Liver (tissue), 9 donors: Measurements from ENCODE around the gene ABCG5. TPM values are rescaled to one million over a fixed set of nuclear protein-coding genes. Genes with fewer than 3 reads are reported as not detected.

ENCODE experiments used
- DNase-seq: peaks from one replicate; pipeline ENCODE4 v3.0.0-alpha.2; 2017; ENCODE audit warnings: low spot score
- H3K27ac ChIP-seq, 2 donors: one replicate each; pipeline ENCODE4 v1.7.0; 2013; ENCODE audit warnings: inconsistent platforms in 2 of 2, low read length in 2 of 2, control low read depth in 1 of 2, low read depth in 1 of 2, mild to moderate bottlenecking in 1 of 2
- H3K27me3 ChIP-seq, 4 donors: one replicate each; pipeline versions ENCODE4 v1.6.1 to v1.7.0; 2013; ENCODE audit warnings: low read length in 3 of 4, inconsistent platforms in 1 of 4, mild to moderate bottlenecking in 1 of 4, moderate library complexity in 1 of 4; ENCODE audit not compliant: control insufficient read depth in 4 of 4, insufficient read depth in 4 of 4
- H3K36me3 ChIP-seq, 4 donors: one replicate each; pipeline versions ENCODE4 v1.6.1 to v1.7.0; 2013; ENCODE audit warnings: low read length in 3 of 4, mild to moderate bottlenecking in 3 of 4, low read depth in 1 of 4, moderate library complexity in 1 of 4; ENCODE audit not compliant: control insufficient read depth in 4 of 4, insufficient read depth in 3 of 4
- H3K4me1 ChIP-seq, 4 donors: one replicate each; pipeline versions ENCODE4 v1.6.1 to v1.7.0; 2013; ENCODE audit warnings: low read length in 3 of 4, mild to moderate bottlenecking in 3 of 4, moderate library complexity in 1 of 4; ENCODE audit not compliant: control insufficient read depth in 4 of 4, insufficient read depth in 4 of 4
- H3K4me3 ChIP-seq, 3 donors: one replicate each; pipeline versions ENCODE4 v1.6.1 to v1.7.0; 2013; ENCODE audit warnings: low read length in 3 of 3, control low read depth in 1 of 3, low read depth in 1 of 3, mild to moderate bottlenecking in 1 of 3
- H3K9ac ChIP-seq, 2 donors: one replicate each; pipeline ENCODE4 v1.7.0; 2013; ENCODE audit warnings: low read length in 2 of 2, mild to moderate bottlenecking in 2 of 2, moderate library complexity in 2 of 2, control low read depth in 1 of 2, low read depth in 1 of 2
- H3K9me3 ChIP-seq, 4 donors: one replicate each; pipeline versions ENCODE4 v1.6.1 to v1.7.0; 2013; ENCODE audit warnings: low read length in 3 of 4; ENCODE audit not compliant: control insufficient read depth in 4 of 4
- EGR1 ChIP-seq, 2 donors: IDR thresholded peaks; 2 replicates each; pipeline ENCODE4 v1.6.1; 2016 to 2018; ENCODE audit warnings: antibody characterized with exemption in 2 of 2, low read depth in 2 of 2
- FOXA1 ChIP-seq: IDR thresholded peaks from 2 replicates; pipeline ENCODE4 v1.6.1; 2016; ENCODE audit warnings: antibody characterized with exemption
- FOXA2 ChIP-seq: IDR thresholded peaks from 2 replicates; pipeline ENCODE4 v1.6.1; 2016; ENCODE audit warnings: antibody characterized with exemption
- GABPA ChIP-seq, 2 donors: IDR thresholded peaks in 1 of 2; conservative IDR thresholded peaks in 1 of 2; 2 replicates each; pipeline ENCODE4 v1.6.1; 2016; ENCODE audit warnings: antibody characterized with exemption in 2 of 2, mild to moderate bottlenecking in 1 of 2, moderate library complexity in 1 of 2
- HNF4A ChIP-seq, 2 donors: conservative IDR thresholded peaks; 2 replicates each; pipeline ENCODE4 v1.6.1; 2016; ENCODE audit warnings: antibody characterized with exemption in 2 of 2, mild to moderate bottlenecking in 2 of 2
- HNF4G ChIP-seq: IDR thresholded peaks from 2 replicates; pipeline ENCODE4 v1.6.1; 2016; ENCODE audit warnings: antibody characterized with exemption
- JUND ChIP-seq, 2 donors: IDR thresholded peaks; 2 replicates each; pipeline ENCODE4 v1.6.1; 2016; ENCODE audit warnings: antibody characterized with exemption in 2 of 2
- NR2F2 ChIP-seq: IDR thresholded peaks from 2 replicates; pipeline ENCODE4 v1.6.1; 2016; ENCODE audit warnings: antibody characterized with exemption
- RAD21 ChIP-seq, 2 donors: IDR thresholded peaks; 2 replicates each; pipeline ENCODE4 v1.6.1; 2016; ENCODE audit warnings: antibody characterized with exemption in 2 of 2, mild to moderate bottlenecking in 2 of 2
- RXRA ChIP-seq, 2 donors: IDR thresholded peaks; 2 replicates each; pipeline ENCODE4 v1.6.1; 2017 to 2018; ENCODE audit warnings: antibody characterized with exemption in 2 of 2, mild to moderate bottlenecking in 1 of 2
- SP1 ChIP-seq: IDR thresholded peaks from 2 replicates; pipeline ENCODE4 v1.6.1; 2018; ENCODE audit warnings: antibody characterized with exemption, mild to moderate bottlenecking
- TAF1 ChIP-seq: conservative IDR thresholded peaks from 2 replicates; pipeline ENCODE4 v1.6.1; 2016; ENCODE audit warnings: antibody characterized with exemption, mild to moderate bottlenecking
- YY1 ChIP-seq: IDR thresholded peaks from 2 replicates; pipeline ENCODE4 v1.6.1; 2016; ENCODE audit warnings: antibody characterized with exemption, mild to moderate bottlenecking
- WGBS: extraction: QIAGEN DNeasy Blood & Tissue Kit; methylation state at CpG from one replicate; pipeline ENCODE4 v1.1.7; 2013; 5-methylcytosine and 5-hydroxymethylcytosine counted together
- polyA plus RNA-seq, 2 donors: library from polyadenylated mRNA; stranded (reverse) in 1 of 2; unstranded in 1 of 2; fragments of 200-250 nt in 1 of 2; fragments of >200 nt in 1 of 2; fragmentation: Nextera tagmentation in 1 of 2; extraction: Ambion mirVana in 1 of 2; gene quantifications; one replicate each; pipeline versions ENCODE4 v1.2.1 to v1.2.3, GENCODE V29; 2013 to 2015
- total RNA-seq, 2 donors: library from RNA; depleted of rRNA; stranded (reverse); fragments of >200 nt; gene quantifications; one replicate each; pipeline ENCODE4 v1.2.3, GENCODE V29; 2014
- TF ChIP-seq, protein P1 (sequence below): IDR thresholded peaks from 2 replicates; pipeline ENCODE4 v1.6.1; 2016; ENCODE audit warnings: antibody characterized with exemption
- TF ChIP-seq, protein P2 (sequence below): fragments of 150-350 bp; IDR thresholded peaks from 2 replicates; pipeline ENCODE4 v1.5.1; 2017; ENCODE audit warnings: improper control_type of control experiment, low read depth, low read length; ENCODE audit not compliant: missing input control
- TF ChIP-seq, protein P3 (sequence below): IDR thresholded peaks from 2 replicates; pipeline ENCODE4 v1.6.1; 2016; ENCODE audit warnings: antibody characterized with exemption
- TF ChIP-seq, protein P4 (sequence below): IDR thresholded peaks from 2 replicates; pipeline ENCODE4 v1.6.1; 2016; ENCODE audit warnings: antibody characterized with exemption
- TF ChIP-seq, protein P5 (sequence below): IDR thresholded peaks from 2 replicates; pipeline ENCODE4 v1.6.1; 2016; ENCODE audit warnings: antibody characterized with exemption, mild to moderate bottlenecking
- donor health status: healthy.
- donor health status: healthy.
- donor health status: healthy.
- donor health status: healthy.
- donor health status: healthy.

ABCG5 gene
- total and polyA plus RNA-seq, 4 donors, result 15.4 to 63.8 (median 38.5) TPM

DNA sequence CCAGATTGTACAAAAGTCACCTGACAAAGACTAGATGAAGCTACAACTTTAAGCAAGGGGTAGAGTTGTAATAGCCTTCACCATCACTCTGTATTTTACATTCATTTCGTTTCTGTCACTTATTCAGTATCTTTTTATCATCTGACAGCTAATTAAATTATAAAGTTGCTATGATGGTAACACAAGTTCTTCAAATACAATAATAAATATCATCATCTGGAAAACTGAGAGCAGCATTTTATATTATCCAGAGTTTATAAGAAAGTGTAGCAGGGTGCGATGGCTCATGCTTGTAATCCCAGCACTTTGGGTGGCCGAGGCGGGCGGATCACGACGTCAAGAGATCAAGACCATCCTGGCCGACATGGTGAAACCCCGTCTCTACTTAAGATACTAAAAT is 43.7 kb downstream of the ABCG5 start:
- H3K4me3 ChIP-seq, result no peak overlapping the region
- DNase-seq, result no peak
- no peaks in the 10 kb centered on the region for H3K27me3 ChIP-seq
- no peak for TF ChIP-seq JUND (IDR thresholded peaks at IDR 0.05)
- no peak for TF ChIP-seq RAD21 (IDR thresholded peaks at IDR 0.05)
- TF ChIP-seq RXRA (IDR thresholded peaks at IDR 0.05), result no peak
- TF ChIP-seq GABPA (IDR thresholded peaks at IDR 0.05 in 1 of 2, conservative IDR thresholded peaks at IDR 0.05 in 1 of 2), result no peak
- TF ChIP-seq, protein P1, sequence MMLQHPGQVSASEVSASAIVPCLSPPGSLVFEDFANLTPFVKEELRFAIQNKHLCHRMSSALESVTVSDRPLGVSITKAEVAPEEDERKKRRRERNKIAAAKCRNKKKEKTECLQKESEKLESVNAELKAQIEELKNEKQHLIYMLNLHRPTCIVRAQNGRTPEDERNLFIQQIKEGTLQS, result no peak
- TF ChIP-seq, protein P2, sequence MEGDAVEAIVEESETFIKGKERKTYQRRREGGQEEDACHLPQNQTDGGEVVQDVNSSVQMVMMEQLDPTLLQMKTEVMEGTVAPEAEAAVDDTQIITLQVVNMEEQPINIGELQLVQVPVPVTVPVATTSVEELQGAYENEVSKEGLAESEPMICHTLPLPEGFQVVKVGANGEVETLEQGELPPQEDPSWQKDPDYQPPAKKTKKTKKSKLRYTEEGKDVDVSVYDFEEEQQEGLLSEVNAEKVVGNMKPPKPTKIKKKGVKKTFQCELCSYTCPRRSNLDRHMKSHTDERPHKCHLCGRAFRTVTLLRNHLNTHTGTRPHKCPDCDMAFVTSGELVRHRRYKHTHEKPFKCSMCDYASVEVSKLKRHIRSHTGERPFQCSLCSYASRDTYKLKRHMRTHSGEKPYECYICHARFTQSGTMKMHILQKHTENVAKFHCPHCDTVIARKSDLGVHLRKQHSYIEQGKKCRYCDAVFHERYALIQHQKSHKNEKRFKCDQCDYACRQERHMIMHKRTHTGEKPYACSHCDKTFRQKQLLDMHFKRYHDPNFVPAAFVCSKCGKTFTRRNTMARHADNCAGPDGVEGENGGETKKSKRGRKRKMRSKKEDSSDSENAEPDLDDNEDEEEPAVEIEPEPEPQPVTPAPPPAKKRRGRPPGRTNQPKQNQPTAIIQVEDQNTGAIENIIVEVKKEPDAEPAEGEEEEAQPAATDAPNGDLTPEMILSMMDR, result no peak
- TF ChIP-seq, protein P3, sequence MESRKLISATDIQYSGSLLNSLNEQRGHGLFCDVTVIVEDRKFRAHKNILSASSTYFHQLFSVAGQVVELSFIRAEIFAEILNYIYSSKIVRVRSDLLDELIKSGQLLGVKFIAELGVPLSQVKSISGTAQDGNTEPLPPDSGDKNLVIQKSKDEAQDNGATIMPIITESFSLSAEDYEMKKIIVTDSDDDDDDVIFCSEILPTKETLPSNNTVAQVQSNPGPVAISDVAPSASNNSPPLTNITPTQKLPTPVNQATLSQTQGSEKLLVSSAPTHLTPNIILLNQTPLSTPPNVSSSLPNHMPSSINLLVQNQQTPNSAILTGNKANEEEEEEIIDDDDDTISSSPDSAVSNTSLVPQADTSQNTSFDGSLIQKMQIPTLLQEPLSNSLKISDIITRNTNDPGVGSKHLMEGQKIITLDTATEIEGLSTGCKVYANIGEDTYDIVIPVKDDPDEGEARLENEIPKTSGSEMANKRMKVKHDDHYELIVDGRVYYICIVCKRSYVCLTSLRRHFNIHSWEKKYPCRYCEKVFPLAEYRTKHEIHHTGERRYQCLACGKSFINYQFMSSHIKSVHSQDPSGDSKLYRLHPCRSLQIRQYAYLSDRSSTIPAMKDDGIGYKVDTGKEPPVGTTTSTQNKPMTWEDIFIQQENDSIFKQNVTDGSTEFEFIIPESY, result no peak
- no peak for TF ChIP-seq SP1
- no peak for TF ChIP-seq TAF1
- TF ChIP-seq, protein P4, sequence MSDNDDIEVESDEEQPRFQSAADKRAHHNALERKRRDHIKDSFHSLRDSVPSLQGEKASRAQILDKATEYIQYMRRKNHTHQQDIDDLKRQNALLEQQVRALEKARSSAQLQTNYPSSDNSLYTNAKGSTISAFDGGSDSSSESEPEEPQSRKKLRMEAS, result no peak
- TF ChIP-seq HNF4A (conservative IDR thresholded peaks at IDR 0.05), result no peak
- TF ChIP-seq, protein P5, sequence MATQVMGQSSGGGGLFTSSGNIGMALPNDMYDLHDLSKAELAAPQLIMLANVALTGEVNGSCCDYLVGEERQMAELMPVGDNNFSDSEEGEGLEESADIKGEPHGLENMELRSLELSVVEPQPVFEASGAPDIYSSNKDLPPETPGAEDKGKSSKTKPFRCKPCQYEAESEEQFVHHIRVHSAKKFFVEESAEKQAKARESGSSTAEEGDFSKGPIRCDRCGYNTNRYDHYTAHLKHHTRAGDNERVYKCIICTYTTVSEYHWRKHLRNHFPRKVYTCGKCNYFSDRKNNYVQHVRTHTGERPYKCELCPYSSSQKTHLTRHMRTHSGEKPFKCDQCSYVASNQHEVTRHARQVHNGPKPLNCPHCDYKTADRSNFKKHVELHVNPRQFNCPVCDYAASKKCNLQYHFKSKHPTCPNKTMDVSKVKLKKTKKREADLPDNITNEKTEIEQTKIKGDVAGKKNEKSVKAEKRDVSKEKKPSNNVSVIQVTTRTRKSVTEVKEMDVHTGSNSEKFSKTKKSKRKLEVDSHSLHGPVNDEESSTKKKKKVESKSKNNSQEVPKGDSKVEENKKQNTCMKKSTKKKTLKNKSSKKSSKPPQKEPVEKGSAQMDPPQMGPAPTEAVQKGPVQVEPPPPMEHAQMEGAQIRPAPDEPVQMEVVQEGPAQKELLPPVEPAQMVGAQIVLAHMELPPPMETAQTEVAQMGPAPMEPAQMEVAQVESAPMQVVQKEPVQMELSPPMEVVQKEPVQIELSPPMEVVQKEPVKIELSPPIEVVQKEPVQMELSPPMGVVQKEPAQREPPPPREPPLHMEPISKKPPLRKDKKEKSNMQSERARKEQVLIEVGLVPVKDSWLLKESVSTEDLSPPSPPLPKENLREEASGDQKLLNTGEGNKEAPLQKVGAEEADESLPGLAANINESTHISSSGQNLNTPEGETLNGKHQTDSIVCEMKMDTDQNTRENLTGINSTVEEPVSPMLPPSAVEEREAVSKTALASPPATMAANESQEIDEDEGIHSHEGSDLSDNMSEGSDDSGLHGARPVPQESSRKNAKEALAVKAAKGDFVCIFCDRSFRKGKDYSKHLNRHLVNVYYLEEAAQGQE, result no peak
- no peak for TF ChIP-seq HNF4G
- no peak for TF ChIP-seq FOXA2
- no peak for TF ChIP-seq FOXA1
- no peak for TF ChIP-seq NR2F2
- no peak for TF ChIP-seq EGR1 (IDR thresholded peaks at IDR 0.05; ENCODE audit: low read depth in 2 of 2)
- no peak for TF ChIP-seq YY1
- H3K9me3 ChIP-seq, result no peaks in the 10 kb centered on the region
- no peaks in the 10 kb centered on the region for H3K36me3 ChIP-seq
- 95% methylated on average over 9 of the region's 9 CpGs for WGBS
- no peaks in the 10 kb centered on the region for H3K4me1 ChIP-seq
- no peak overlapping the region for H3K9ac ChIP-seq
- no peak overlapping the region for H3K27ac ChIP-seq
